Natural killer cell treated with Interleukin-12 subunit alpha and Interleukin-12 subunit beta and Interleukin-15 and Interleukin-18, amount 100 ng/mL, for 72 hours (primary cell): ENCODE data around the gene GPT2. TPM values are rescaled to one million over a fixed set of nuclear protein-coding genes. Genes with fewer than 3 reads are reported as not detected.

Experiments used
- ATAC-seq, 2 donors: fragments of 150-1000 bp; cut with Tn5 transposase in 1 of 2; sonication (Bioruptor Pico), chemical (Tn5 transposase) in 1 of 2; 2 replicates each; pipeline ENCODE4 v1.10.0; 2021
- DNase-seq: peaks from one replicate; pipeline ENCODE4 v3.0.0; 2022; ENCODE audit warnings: low spot score
- H3K27ac Mint-ChIP-seq, 2 donors: 1 replicate in 1 of 2; 2 replicates in 1 of 2; pipeline ENCODE4 v1.8.0; 2022; ENCODE audit warnings: mixed read lengths in 2 of 2, mild to moderate bottlenecking in 1 of 2, moderate library complexity in 1 of 2
- H3K27me3 Mint-ChIP-seq, 2 donors: 1 replicate in 1 of 2; 2 replicates in 1 of 2; pipeline ENCODE4 v1.8.0; 2022; ENCODE audit warnings: mixed read lengths in 2 of 2
- H3K36me3 Mint-ChIP-seq: one replicate; pipeline ENCODE4 v1.8.0; 2022; ENCODE audit warnings: mixed read lengths
- H3K4me1 Mint-ChIP-seq, 2 donors: 1 replicate in 1 of 2; 2 replicates in 1 of 2; pipeline ENCODE4 v1.8.0; 2022; ENCODE audit warnings: low read depth in 2 of 2, mixed read lengths in 2 of 2, mild to moderate bottlenecking in 1 of 2
- H3K4me3 Mint-ChIP-seq: one replicate; pipeline ENCODE4 v1.8.0; 2022; ENCODE audit warnings: mixed read lengths
- H3K9me3 Mint-ChIP-seq: 2 replicates; pipeline ENCODE4 v1.8.0; 2022; ENCODE audit warnings: mixed read lengths
- total RNA-seq, 2 donors: library from RNA; stranded (reverse); gene quantifications; one replicate each; pipeline ENCODE4 v1.2.3, GENCODE V29; 2022

The GPT2 gene
- total RNA-seq, 2 donors from 2014 or later, result 10.0 to 10.4 TPM

- Mint-ChIP-seq H3K27ac (peak overlapping the region in 1 of 2 donors; percentile 41), H3K9me3 (no peaks in the 10 kb centered on the region), H3K4me3 (peak overlapping the region; percentile 25), H3K36me3 (no peaks in the 10 kb centered on the region), H3K4me1 (peaks cover 10 to 12% of the 10 kb centered on the region in 2 donors), H3K27me3 (peaks cover 9 to 13% of the 10 kb centered on the region in 2 donors)
- no peak for DNase-seq
- no peak for ATAC-seq
Observed at GRCh38 chr16:46882304-46882939, 1.7 kb upstream of the GPT2 start.

GRCh38 chr16:46882940-46883307 is 1.2 kb upstream of the GPT2 start:
- peaks cover 9 to 13% of the 10 kb centered on the region in 2 donors for H3K27me3 Mint-ChIP-seq
- no peaks in the 10 kb centered on the region for H3K36me3 Mint-ChIP-seq
- peaks cover 10 to 12% of the 10 kb centered on the region in 2 donors for H3K4me1 Mint-ChIP-seq
- no peaks in the 10 kb centered on the region for H3K9me3 Mint-ChIP-seq
- peak overlapping the region; percentile 78 to 91 for H3K27ac Mint-ChIP-seq
- H3K4me3 Mint-ChIP-seq, result peak overlapping the region; percentile 89
- DNase-seq (no peak), ATAC-seq (no peak)

GRCh38 chr16:46883353-46883689 is 841 bp upstream of the GPT2 start:
- peak overlapping the region; percentile 78 to 91 for H3K27ac Mint-ChIP-seq
- H3K27me3 Mint-ChIP-seq, result peaks cover 9 to 13% of the 10 kb centered on the region in 2 donors
- H3K4me3 Mint-ChIP-seq, result peak overlapping the region; percentile 89
- H3K36me3 Mint-ChIP-seq, result no peaks in the 10 kb centered on the region
- no peaks in the 10 kb centered on the region for H3K9me3 Mint-ChIP-seq
- DNase-seq, result no peak
- ATAC-seq, result no peak
- peaks cover 10 to 12% of the 10 kb centered on the region in 2 donors for H3K4me1 Mint-ChIP-seq

- H3K4me3 Mint-ChIP-seq, result peak overlapping the region; percentile 89
- peaks cover 9 to 13% of the 10 kb centered on the region in 2 donors for H3K27me3 Mint-ChIP-seq
- no peak for DNase-seq
- no peaks in the 10 kb centered on the region for H3K9me3 Mint-ChIP-seq
- H3K27ac Mint-ChIP-seq, result no peak overlapping the region
- H3K36me3 Mint-ChIP-seq, result no peaks in the 10 kb centered on the region
- H3K4me1 Mint-ChIP-seq, result peaks cover 10 to 12% of the 10 kb centered on the region in 2 donors
- no peak for ATAC-seq
Observed at GRCh38 chr16:46884513-46885293, 541 bp downstream of the GPT2 start.

GRCh38 chr16:46885960-46886763 is 2.0 kb downstream of the GPT2 start:
- ATAC-seq, result no peak
- no peak overlapping the region for H3K27ac Mint-ChIP-seq
- peaks cover 0 to 7% of the 10 kb centered on the region in 2 donors for H3K27me3 Mint-ChIP-seq
- no peaks in the 10 kb centered on the region for H3K9me3 Mint-ChIP-seq
- H3K4me3 Mint-ChIP-seq, result no peak overlapping the region
- DNase-seq, result no peak
- H3K4me1 Mint-ChIP-seq, result peaks cover 10 to 12% of the 10 kb centered on the region in 2 donors
- no peaks in the 10 kb centered on the region for H3K36me3 Mint-ChIP-seq

GRCh38 chr16:46886764-46887523 is 2.8 kb downstream of the GPT2 start:
- ATAC-seq (no peak), DNase-seq (no peak)
- H3K9me3 Mint-ChIP-seq, result no peaks in the 10 kb centered on the region
- H3K36me3 Mint-ChIP-seq, result no peaks in the 10 kb centered on the region
- no peak overlapping the region for H3K27ac Mint-ChIP-seq
- no peak overlapping the region for H3K4me3 Mint-ChIP-seq
- peaks cover 0 to 7% of the 10 kb centered on the region in 2 donors for H3K27me3 Mint-ChIP-seq
- peaks cover 13 to 14% of the 10 kb centered on the region in 2 donors for H3K4me1 Mint-ChIP-seq

- DNase-seq (no peak), ATAC-seq (no peak)
- H3K27ac Mint-ChIP-seq, result no peak overlapping the region
- H3K27me3 Mint-ChIP-seq, result peaks cover 0 to 5% of the 10 kb centered on the region in 2 donors
- H3K36me3 Mint-ChIP-seq, result no peaks in the 10 kb centered on the region
- no peaks in the 10 kb centered on the region for H3K9me3 Mint-ChIP-seq
- no peak overlapping the region for H3K4me3 Mint-ChIP-seq
- H3K4me1 Mint-ChIP-seq, result peaks cover 13 to 16% of the 10 kb centered on the region in 2 donors
Observed at GRCh38 chr16:46887524-46887854, 3.3 kb downstream of the GPT2 start.

- Mint-ChIP-seq H3K4me1 (peaks cover 6 to 11% of the 10 kb centered on the region in 2 donors), H3K9me3 (no peaks in the 10 kb centered on the region), H3K4me3 (no peak overlapping the region), H3K36me3 (no peaks in the 10 kb centered on the region), H3K27ac (no peak overlapping the region), H3K27me3 (peaks cover 0 to 2% of the 10 kb centered on the region in 2 donors)
- ATAC-seq, result no peak
- DNase-seq, result no peak
Observed at GRCh38 chr16:46889245-46889941, 5.2 kb downstream of the GPT2 start.

- no peak for DNase-seq
- no peak overlapping the region for H3K27ac Mint-ChIP-seq
- no peak for ATAC-seq
- H3K4me1 Mint-ChIP-seq, result peaks cover 5 to 9% of the 10 kb centered on the region in 2 donors
- no peaks in the 10 kb centered on the region for H3K9me3 Mint-ChIP-seq
- H3K4me3 Mint-ChIP-seq, result no peak overlapping the region
- no peaks in the 10 kb centered on the region for H3K36me3 Mint-ChIP-seq
- peaks cover 0 to 2% of the 10 kb centered on the region in 2 donors for H3K27me3 Mint-ChIP-seq
Observed at GRCh38 chr16:46889942-46890300, 5.8 kb downstream of the GPT2 start.

GRCh38 chr16:46891910-46892309 is 7.7 kb downstream of the GPT2 start:
- ATAC-seq (no peak), DNase-seq (no peak)
- Mint-ChIP-seq H3K9me3 (no peaks in the 10 kb centered on the region), H3K27ac (no peak overlapping the region), H3K4me1 (peaks cover 3 to 5% of the 10 kb centered on the region in 2 donors), H3K36me3 (no peaks in the 10 kb centered on the region), H3K27me3 (no peaks in the 10 kb centered on the region), H3K4me3 (no peak overlapping the region)

- no peak for DNase-seq
- Mint-ChIP-seq H3K4me1 (peaks cover 3 to 5% of the 10 kb centered on the region in 2 donors), H3K4me3 (no peak overlapping the region), H3K9me3 (no peaks in the 10 kb centered on the region), H3K27ac (no peak overlapping the region), H3K36me3 (no peaks in the 10 kb centered on the region), H3K27me3 (no peaks in the 10 kb centered on the region)
- peak in 1 of 2 donors; percentile 14 for ATAC-seq
Observed at GRCh38 chr16:46894036-46894672, 10.0 kb downstream of the GPT2 start.

GRCh38 chr16:46895399-46896313 is 11.5 kb downstream of the GPT2 start:
- ATAC-seq (no peak), DNase-seq (no peak)
- H3K4me1 Mint-ChIP-seq, result peaks cover 3 to 5% of the 10 kb centered on the region in 2 donors
- H3K9me3 Mint-ChIP-seq, result no peaks in the 10 kb centered on the region
- no peak overlapping the region for H3K4me3 Mint-ChIP-seq
- no peaks in the 10 kb centered on the region for H3K36me3 Mint-ChIP-seq
- H3K27ac Mint-ChIP-seq, result no peak overlapping the region
- H3K27me3 Mint-ChIP-seq, result no peaks in the 10 kb centered on the region
